Measurements from ENCODE around the gene CACNG3.

Gene CACNG3

DNA sequence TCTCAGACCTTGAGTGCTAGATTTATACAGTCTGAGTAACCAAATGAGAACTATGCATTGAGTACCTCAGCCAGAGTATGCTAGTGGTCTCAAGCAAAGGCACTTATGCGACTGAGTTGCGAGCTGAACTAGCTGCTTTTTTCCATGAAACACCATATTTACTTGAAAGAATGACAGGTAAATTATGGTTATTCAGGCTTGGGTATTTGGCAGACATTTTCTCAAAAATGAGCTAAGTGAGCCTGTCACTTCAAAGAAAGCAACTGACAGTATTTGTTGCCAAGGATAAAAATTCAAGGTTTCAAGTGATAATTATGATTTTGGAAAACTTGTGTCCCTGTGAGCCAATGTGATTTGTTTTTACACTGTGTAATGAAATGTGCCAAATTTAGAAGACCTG, 19.3 kb downstream of the CACNG3 start:
- DNase-seq (ENCODE audit: low read depth, low spot score) = no peak
- no peaks in the 10 kb centered on the region for H3K36me3 ChIP-seq (ENCODE audit: insufficient read depth, insufficient read length, low read length)

DNA sequence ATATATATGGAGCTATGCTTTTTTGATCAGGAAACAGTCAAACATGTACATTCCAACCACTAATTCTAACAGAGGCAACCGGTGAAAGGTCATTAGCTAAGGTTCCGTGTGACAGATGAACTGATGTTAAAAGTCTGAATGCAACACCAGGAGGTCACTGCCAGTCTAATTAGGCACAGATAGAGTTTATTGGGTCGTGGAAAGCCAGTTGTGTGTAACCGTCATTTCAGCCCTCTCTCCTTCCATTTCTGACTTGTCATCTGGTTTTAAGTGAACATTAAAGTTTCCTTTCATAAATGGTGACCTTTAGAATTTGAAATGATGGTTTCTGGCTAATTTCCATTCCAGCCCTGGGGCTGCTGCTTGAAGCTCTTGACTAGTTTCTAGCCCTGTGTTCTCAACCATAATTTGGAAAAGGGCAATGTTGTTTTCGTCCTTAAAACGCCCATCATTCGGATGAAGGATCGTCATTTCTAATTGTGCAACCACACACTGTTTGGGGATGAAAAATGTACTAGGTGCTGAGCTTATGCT, 23.9 kb downstream of the CACNG3 start:
- H3K27me3 ChIP-seq (ENCODE audit: insufficient read depth, insufficient read length) = no peaks in the 10 kb centered on the region
- H3K36me3 ChIP-seq (ENCODE audit: insufficient read depth, insufficient read length, low read length) = no peaks in the 10 kb centered on the region
- no peak for DNase-seq (ENCODE audit: low read depth, low spot score)
- H3K9me3 ChIP-seq (ENCODE audit: insufficient read depth, low read length) = no peaks in the 10 kb centered on the region
- H3K9ac ChIP-seq (ENCODE audit: insufficient read length, low read depth) = no peak overlapping the region
- H3K4me3 ChIP-seq (ENCODE audit: insufficient read length, low read depth) = no peak overlapping the region
- TF ChIP-seq ZNF274 (IDR thresholded peaks at IDR 0.05; ENCODE audit: low read depth, low read length) (no peak), SUZ12 (IDR thresholded peaks at IDR 0.05; ENCODE audit: extremely low read depth, insufficient read depth, insufficient read length) (no peak), YY1 (IDR thresholded peaks at IDR 0.05; ENCODE audit: insufficient read depth, insufficient read length) (no peak)
- no peaks in the 10 kb centered on the region for H3K4me1 ChIP-seq (ENCODE audit: insufficient read depth, insufficient read length)

More for the DNA sequence above, 19.3 kb downstream of the CACNG3 start:
- Histone ChIP-seq H3K4me1 (ENCODE audit: insufficient read depth, insufficient read length) (no peaks in the 10 kb centered on the region), H3K9me3 (ENCODE audit: insufficient read depth, low read length) (no peaks in the 10 kb centered on the region), H3K9ac (ENCODE audit: insufficient read length, low read depth) (no peak overlapping the region), H3K4me3 (ENCODE audit: insufficient read length, low read depth) (no peak overlapping the region), H3K27me3 (ENCODE audit: insufficient read depth, insufficient read length) (no peaks in the 10 kb centered on the region)
- no peak for TF ChIP-seq YY1 (IDR thresholded peaks at IDR 0.05; ENCODE audit: insufficient read depth, insufficient read length)
- no peak for TF ChIP-seq SUZ12 (IDR thresholded peaks at IDR 0.05; ENCODE audit: extremely low read depth, insufficient read depth, insufficient read length)
- TF ChIP-seq ZNF274 (IDR thresholded peaks at IDR 0.05; ENCODE audit: low read depth, low read length) = no peak

DNA sequence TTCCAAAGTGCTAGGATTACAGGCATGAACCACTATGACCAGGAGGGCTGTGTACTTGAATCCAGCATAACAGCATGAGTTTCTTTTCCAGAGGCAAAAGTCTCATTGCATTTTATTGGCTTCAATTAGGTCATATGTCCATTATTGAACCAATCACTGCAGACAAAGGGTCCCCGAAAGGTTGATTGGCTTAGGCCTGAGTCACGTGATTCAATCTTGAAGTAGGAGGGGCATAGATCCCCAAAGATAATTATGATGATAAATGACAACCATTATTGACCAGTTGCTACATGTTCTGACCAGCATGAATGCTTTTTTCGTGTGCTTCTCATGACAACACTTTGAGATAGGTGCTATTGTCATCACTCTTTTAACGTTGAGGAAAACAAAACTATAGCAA, 25.3 kb downstream of the CACNG3 start:
- no peak for DNase-seq (ENCODE audit: low read depth, low spot score)
- no peaks in the 10 kb centered on the region for H3K36me3 ChIP-seq (ENCODE audit: insufficient read depth, insufficient read length, low read length)
- TF ChIP-seq ZNF274 (IDR thresholded peaks at IDR 0.05; ENCODE audit: low read depth, low read length) (no peak), YY1 (IDR thresholded peaks at IDR 0.05; ENCODE audit: insufficient read depth, insufficient read length) (no peak), SUZ12 (IDR thresholded peaks at IDR 0.05; ENCODE audit: extremely low read depth, insufficient read depth, insufficient read length) (no peak)

DNA sequence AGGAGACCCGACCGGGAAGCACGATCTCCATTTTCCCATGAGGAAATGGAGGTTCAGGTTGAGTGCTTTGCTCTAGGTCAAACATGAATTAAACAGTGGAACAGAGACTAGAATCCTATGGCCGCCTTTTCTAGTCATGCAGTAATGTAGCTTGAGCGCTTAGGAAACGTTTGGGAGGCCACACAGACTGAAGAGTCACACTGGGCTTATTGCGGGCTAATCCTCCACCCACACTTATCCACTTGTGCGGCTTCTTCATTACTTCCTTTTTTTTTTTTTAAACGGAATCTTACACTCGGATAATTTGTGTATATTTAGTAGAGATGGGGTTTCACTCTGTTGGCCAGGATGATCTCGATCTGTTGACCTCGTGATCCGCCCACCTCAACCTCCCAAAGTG, 26.0 kb downstream of the CACNG3 start:
- Histone ChIP-seq H3K4me1 (ENCODE audit: insufficient read depth, insufficient read length) (peaks cover 5% of the 10 kb centered on the region), H3K4me3 (ENCODE audit: insufficient read length, low read depth) (no peak overlapping the region), H3K36me3 (ENCODE audit: insufficient read depth, insufficient read length, low read length) (no peaks in the 10 kb centered on the region), H3K9ac (ENCODE audit: insufficient read length, low read depth) (no peak overlapping the region), H3K27me3 (ENCODE audit: insufficient read depth, insufficient read length) (no peaks in the 10 kb centered on the region), H3K9me3 (ENCODE audit: insufficient read depth, low read length) (no peaks in the 10 kb centered on the region)
- no peak for DNase-seq (ENCODE audit: low read depth, low spot score)
- TF ChIP-seq YY1 (IDR thresholded peaks at IDR 0.05; ENCODE audit: insufficient read depth, insufficient read length) (no peak), SUZ12 (IDR thresholded peaks at IDR 0.05; ENCODE audit: extremely low read depth, insufficient read depth, insufficient read length) (no peak), ZNF274 (IDR thresholded peaks at IDR 0.05; ENCODE audit: low read depth, low read length) (no peak)

More for the DNA sequence above, 25.3 kb downstream of the CACNG3 start:
- Histone ChIP-seq H3K27me3 (ENCODE audit: insufficient read depth, insufficient read length) (no peaks in the 10 kb centered on the region), H3K4me3 (ENCODE audit: insufficient read length, low read depth) (no peak overlapping the region), H3K4me1 (ENCODE audit: insufficient read depth, insufficient read length) (peaks cover 1% of the 10 kb centered on the region), H3K9ac (ENCODE audit: insufficient read length, low read depth) (no peak overlapping the region), H3K9me3 (ENCODE audit: insufficient read depth, low read length) (no peaks in the 10 kb centered on the region)

DNA sequence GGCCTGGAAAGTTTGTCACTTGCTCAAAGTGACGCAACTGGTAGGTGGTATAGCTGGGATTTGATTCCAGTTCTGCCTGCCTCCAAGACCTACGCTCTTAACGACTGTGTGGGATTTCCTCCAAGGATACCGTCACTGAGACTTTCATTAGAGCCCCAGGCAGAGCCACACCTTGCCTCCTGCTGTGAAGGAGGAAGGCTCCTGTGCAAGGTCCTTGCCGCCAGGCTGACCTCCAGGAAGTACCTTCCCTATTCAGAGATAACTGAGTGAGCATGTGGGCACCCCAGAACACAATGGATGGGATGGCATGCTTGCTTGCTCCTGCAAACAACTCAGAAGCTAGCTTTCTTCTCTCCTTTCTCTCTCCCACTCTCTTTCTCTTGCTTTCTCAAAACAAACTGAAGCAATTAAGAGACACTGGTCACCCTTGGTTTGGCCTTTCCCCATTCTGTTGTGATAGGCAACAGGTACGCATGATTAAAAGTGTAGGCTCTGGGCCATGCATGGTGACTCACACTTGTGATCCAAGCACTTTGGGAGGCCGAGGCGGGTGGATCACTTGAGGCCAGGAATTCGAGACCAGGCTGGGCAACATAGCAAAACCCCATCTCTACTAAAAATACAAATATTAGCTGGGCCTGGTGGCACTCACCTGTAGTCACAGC, 30.7 kb downstream of the CACNG3 start:
- H3K36me3 ChIP-seq (ENCODE audit: insufficient read depth, insufficient read length, low read length) = no peaks in the 10 kb centered on the region
- no peak overlapping the region for H3K9ac ChIP-seq (ENCODE audit: insufficient read length, low read depth)
- TF ChIP-seq SUZ12 (IDR thresholded peaks at IDR 0.05; ENCODE audit: extremely low read depth, insufficient read depth, insufficient read length) (no peak), ZNF274 (IDR thresholded peaks at IDR 0.05; ENCODE audit: low read depth, low read length) (no peak), YY1 (IDR thresholded peaks at IDR 0.05; ENCODE audit: insufficient read depth, insufficient read length) (no peak)
- no peaks in the 10 kb centered on the region for H3K9me3 ChIP-seq (ENCODE audit: insufficient read depth, low read length)
- H3K27me3 ChIP-seq (ENCODE audit: insufficient read depth, insufficient read length) = no peaks in the 10 kb centered on the region
- H3K4me3 ChIP-seq (ENCODE audit: insufficient read length, low read depth) = no peak overlapping the region
- peaks cover 5% of the 10 kb centered on the region for H3K4me1 ChIP-seq (ENCODE audit: insufficient read depth, insufficient read length)
- no peak for DNase-seq (ENCODE audit: low read depth, low spot score)

DNA sequence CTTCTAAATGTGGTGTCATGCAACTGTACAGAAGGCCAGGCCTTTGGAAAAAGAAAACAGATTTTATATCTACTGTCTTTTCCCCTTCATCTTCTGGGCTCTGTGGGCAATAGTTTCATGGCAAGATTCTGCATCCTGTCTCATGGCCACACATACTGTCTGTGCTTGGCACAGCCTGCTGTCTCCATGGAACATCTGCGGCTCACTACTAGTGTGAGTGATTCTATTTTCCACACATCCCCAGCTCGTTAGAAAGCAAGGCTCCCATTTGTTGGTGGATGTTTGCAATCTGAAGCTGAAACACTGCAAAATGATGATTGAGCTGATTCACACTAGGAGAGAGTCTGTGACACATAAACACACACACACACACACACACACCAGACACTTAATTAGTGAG, 32.4 kb downstream of the CACNG3 start:
- H3K36me3 ChIP-seq (ENCODE audit: insufficient read depth, insufficient read length, low read length) = no peaks in the 10 kb centered on the region
- H3K9me3 ChIP-seq (ENCODE audit: insufficient read depth, low read length) = no peaks in the 10 kb centered on the region
- TF ChIP-seq YY1 (IDR thresholded peaks at IDR 0.05; ENCODE audit: insufficient read depth, insufficient read length) (no peak), SUZ12 (IDR thresholded peaks at IDR 0.05; ENCODE audit: extremely low read depth, insufficient read depth, insufficient read length) (no peak), ZNF274 (IDR thresholded peaks at IDR 0.05; ENCODE audit: low read depth, low read length) (no peak)
- no peak overlapping the region for H3K4me3 ChIP-seq (ENCODE audit: insufficient read length, low read depth)
- H3K9ac ChIP-seq (ENCODE audit: insufficient read length, low read depth) = no peak overlapping the region
- H3K4me1 ChIP-seq (ENCODE audit: insufficient read depth, insufficient read length) = peaks cover 5% of the 10 kb centered on the region
- no peaks in the 10 kb centered on the region for H3K27me3 ChIP-seq (ENCODE audit: insufficient read depth, insufficient read length)
- no peak for DNase-seq (ENCODE audit: low read depth, low spot score)

GRCh38 chr16:24289166-24289700, 33.1 kb downstream of the CACNG3 start:
- Histone ChIP-seq H3K4me3 (ENCODE audit: insufficient read length, low read depth) (no peak overlapping the region), H3K36me3 (ENCODE audit: insufficient read depth, insufficient read length, low read length) (no peaks in the 10 kb centered on the region), H3K4me1 (ENCODE audit: insufficient read depth, insufficient read length) (peaks cover 5% of the 10 kb centered on the region), H3K9ac (ENCODE audit: insufficient read length, low read depth) (no peak overlapping the region), H3K9me3 (ENCODE audit: insufficient read depth, low read length) (no peaks in the 10 kb centered on the region), H3K27me3 (ENCODE audit: insufficient read depth, insufficient read length) (no peaks in the 10 kb centered on the region)
- no peak for TF ChIP-seq ZNF274 (IDR thresholded peaks at IDR 0.05; ENCODE audit: low read depth, low read length)
- TF ChIP-seq YY1 (IDR thresholded peaks at IDR 0.05; ENCODE audit: insufficient read depth, insufficient read length) = no peak
- TF ChIP-seq SUZ12 (IDR thresholded peaks at IDR 0.05; ENCODE audit: extremely low read depth, insufficient read depth, insufficient read length) = no peak
- DNase-seq (ENCODE audit: low read depth, low spot score) = no peak
